COLO668 (cell line): ENCODE data around the gene LRTM1.

ENCODE experiments used
- DNase-seq: peaks from one replicate; lab custom pipeline; 2025; ENCODE audit not compliant: unreplicated experiment; lab: John Stamatoyannopoulos, UW

Gene LRTM1

DNA sequence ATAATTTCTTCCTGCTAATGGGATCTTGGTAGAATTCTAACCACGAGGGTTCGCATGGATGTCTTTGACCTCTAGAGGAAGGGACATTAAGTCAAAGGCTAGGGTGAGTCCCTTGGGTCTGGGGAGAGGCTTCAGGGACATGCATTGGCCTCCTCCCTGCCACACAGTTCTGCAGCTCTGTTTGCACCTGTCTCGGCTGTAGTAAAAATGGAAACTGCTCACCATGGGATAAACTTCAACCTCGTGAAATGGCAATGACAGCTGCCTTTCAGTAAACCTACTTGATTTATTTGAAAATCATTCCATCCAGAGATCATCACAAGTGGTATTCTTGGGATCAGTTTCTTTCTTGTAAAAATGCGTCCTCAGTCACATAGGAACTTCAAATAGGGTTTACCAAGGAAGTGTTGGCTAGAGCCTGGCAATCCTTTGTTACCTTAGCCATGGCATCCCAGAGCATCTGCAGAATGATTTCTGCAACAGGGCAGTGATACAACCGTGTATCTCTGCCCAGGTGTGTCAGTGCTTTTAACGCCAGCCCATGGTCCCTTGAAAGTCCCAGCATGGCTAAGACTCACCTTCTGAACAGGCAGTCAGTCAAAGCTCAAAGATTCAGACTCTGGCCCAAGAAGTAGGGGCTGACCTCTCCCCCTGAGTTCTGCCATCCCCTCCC is 14.0 kb upstream of the LRTM1 start:
- DNase-seq = no peak

GRCh38 chr3:54940971-54941370 is 13.1 kb upstream of the LRTM1 start:
- DNase-seq = no peak

DNA sequence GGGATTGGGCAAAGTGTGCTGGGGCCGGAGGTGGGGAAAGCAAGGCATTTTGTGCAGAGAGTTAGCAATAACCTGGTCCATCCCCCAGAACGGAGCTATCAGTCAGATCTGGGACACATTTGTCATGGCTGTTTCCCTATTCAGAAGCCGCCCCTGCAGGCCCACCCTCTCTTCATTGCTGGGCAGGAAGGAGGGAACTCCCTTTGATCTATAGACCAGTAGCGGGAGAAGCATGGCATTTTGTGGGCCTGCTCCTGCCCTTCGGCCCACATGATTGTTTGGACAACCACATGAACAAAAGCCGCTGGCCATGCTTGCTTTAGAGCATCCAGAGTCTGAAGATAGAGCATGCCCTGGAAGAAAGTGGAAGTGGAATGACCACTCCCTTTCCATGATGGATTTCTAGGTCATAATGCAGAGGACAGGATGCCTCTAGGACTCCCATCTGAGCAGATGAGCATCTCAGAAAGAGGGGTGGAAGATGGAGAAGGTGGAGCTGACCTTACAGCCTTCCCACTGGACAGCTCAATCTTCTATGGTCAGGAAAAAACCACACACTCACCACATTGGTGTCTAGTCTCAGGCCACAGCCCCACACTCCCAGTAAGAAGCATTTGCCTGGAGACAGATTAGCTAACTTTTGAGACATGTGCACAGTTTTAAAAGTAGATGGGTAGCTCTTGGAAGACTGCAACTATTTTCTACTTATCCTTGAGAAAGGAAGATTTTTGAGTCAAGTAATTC is 11.9 kb upstream of the LRTM1 start:
- DNase-seq = no peak

- DNase-seq = no peak
Measured at GRCh38 chr3:54936561-54936960, 8.7 kb upstream of the LRTM1 start.

- DNase-seq = no peak
Measured at GRCh38 chr3:54935869-54936268, 8.0 kb upstream of the LRTM1 start.

DNA sequence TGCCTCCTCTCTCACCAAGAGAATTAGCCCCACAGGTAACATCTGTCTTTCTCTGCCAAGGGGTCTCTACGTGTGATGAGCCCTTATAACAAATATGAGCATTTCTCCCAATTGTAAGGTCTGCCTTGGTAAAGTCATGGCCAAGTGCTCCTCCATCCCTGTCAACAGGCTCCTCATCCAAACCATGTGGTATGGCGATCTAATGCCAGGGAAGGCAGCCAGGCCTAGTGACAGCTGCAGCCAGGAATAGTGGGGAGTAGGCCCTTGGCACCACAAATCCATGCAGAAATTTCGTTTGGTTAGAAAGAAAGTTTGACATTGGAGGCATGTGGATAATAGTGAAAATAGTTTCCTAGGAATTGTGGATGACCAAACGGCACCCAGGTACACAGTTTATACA is 4.7 kb upstream of the LRTM1 start:
- no peak for DNase-seq

- no peak for DNase-seq
Measured at GRCh38 chr3:54931182-54931581, 3.3 kb upstream of the LRTM1 start.

DNA sequence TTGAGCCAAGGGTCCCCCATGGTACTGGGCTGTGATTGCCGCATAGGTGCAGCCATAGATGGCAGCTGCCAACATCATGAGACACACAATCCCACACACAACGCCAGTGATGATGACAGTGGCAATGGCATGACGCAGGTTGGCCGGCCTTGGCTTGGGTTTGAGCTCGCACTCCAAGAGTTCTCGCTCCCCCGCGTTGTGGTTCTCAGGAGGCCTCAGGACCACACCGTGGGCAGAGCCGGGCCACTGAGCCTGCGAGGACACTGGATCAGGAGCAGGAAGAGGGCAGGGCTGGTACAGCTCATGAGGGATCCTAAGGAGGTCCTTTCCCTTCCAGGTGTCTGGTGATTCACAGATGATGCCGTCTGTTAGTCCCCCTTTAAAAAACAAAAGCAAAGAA is 9.3 kb downstream of the LRTM1 start:
- no peak for DNase-seq

DNA sequence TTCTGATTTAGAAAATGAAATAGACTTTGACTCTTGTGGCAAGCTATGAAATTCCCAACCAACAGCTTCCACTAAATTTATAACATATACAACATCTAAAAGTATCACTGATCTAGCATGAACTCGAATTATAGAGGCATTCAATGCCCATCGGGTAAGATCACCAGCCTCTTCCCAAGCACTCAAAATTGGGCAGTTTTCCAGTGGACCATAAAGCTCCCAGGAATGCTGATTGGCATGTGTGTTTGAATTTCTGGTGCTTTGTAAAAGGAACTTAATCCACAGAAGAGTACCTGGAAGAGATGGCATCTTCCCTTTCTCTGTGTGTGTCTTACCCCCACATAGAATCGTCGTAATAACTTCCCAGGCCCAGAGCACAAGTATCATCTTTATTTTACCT is 10.0 kb downstream of the LRTM1 start:
- DNase-seq = no peak

- no peak for DNase-seq
Measured at GRCh38 chr3:54917174-54917573, 10.7 kb downstream of the LRTM1 start.

DNA sequence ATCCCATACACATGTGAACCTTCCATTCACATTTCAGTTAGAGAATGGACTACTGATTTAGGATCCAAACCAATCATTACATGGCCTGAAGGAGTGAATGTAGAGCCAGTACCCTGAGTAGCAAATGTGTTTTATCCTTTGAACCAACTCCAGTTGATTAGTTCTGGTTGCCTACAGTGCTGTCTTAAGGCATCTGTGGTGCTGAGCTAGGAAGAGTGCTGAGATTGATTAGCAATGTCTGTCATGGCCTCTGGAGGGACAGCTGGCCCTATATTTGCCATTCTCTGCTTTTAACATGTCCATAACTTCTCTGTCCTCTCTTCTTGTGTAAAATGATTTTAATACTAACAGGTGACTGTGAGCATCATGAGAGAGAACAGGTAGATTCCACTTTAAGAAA is 11.1 kb downstream of the LRTM1 start:
- DNase-seq = no peak

DNA sequence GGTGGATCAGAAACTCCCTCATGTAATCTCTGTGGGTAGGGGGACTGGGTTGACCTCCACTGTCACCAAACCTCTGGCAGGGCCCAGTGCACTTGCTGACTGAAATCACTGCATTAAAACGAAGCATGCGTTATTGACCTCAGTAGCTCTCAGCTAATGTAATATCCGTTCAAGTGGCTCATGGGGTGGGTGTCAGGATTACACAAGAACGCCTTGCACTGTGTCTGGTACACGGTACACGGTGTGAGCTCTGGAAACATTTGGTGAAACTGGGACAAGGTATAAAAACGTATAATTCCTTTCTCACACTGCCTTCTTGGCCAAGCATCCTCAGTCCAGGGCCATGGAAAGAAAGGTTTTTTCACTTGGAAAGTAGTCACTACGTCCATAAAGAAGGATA is 11.9 kb downstream of the LRTM1 start:
- no peak for DNase-seq

GRCh38 chr3:54915181-54915580 is 12.7 kb downstream of the LRTM1 start:
- no peak for DNase-seq

GRCh38 chr3:54914180-54914579 is 13.7 kb downstream of the LRTM1 start:
- DNase-seq = no peak

GRCh38 chr3:54909191-54909590 is 18.7 kb downstream of the LRTM1 start:
- DNase-seq = no peak

DNA sequence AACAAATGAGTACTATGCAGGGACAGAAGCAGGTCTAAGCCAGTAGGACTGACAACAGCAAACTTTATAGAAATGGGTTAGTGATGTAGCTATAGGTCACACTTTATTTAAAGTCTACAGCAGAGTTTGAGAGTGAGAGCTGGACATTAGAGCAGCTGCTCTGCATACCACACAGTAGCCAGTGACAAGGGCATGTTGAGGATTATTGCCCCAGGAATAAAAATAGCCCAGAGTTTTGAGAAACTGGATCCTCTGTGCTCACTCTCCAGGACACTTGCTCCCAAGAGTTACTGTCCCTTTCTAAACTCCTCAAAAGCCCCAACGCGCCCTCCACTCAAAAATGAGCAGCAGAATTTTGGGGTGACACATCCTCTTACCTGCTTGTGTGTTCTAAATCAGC is 21.1 kb downstream of the LRTM1 start:
- no peak for DNase-seq

DNA sequence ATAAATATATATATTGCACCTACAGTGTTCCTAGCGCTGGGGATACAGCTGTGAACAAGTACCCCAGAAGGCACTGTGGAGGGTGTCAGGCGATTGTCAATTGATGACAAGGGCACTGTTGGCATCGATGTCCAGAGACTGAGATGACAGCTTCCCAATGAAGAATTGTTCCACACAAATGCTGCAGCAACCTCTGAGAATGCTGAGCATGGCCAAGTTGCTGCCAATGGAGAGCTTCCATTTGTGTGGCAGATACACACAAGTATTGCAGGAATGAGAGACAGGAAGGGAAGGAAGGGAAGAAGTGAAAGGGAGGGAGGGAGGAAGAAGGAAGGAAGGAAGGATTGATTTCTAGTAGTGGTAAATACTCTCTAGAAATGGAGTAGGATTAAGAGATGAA is 21.9 kb downstream of the LRTM1 start:
- no peak for DNase-seq

- no peak for DNase-seq
Measured at GRCh38 chr3:54905261-54905888, 22.5 kb downstream of the LRTM1 start.

DNA sequence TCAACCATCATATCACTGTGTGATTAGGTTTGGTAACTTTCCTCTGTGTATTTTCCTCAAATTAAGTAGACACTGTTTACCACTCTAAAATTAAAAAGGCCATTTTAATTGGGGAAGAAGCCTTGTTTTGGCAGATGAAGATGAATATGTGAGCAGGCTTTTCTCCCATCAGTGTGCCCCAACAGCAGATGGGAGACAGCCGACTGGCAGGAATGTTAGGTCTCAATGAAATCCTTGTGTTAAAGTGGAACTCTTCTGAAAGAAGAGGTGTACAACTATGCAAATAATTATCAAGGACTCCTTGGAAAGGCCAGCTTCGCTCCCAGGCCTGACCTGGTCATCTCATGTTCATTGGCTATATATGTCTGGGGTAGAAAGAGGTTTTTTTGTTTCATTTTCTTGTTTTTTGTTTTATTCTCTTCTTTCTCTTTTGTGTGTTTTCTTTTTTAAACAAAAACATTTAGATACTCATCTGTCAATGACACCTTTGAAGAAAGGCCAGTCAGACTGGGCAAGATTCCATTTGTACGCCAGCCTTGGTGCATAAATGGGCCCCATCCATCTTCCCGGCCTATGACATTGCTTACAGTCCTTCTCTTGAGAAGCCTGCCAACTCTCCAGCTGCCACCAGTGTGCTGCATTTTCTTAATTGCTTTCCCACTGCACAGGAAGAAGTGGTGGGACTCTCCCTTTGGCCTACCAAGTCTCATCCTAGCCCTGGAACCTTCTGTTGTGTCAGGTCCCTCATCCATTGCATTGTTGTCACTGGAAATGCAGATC is 25.8 kb downstream of the LRTM1 start:
- no peak for DNase-seq

GRCh38 chr3:54900838-54901591 is 26.8 kb downstream of the LRTM1 start:
- DNase-seq = no peak

DNA sequence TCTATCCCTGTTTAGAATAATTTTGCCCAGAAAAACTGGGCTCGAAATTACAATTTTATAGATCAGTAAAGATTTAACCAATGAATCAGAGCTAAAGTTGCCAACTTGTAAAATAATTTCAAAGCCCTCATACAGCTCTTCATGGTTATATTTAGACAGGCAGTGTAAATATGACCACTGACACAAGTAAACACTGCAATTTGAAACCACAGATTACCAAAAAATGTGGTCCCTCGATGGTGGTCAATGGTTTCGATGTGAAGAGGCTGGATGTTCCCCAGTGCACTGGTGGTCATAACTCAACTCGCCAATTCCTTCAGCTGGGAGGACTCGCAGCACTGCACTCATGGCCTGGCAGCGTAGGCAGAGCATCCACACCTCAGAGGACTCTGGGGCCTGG is 28.6 kb downstream of the LRTM1 start:
- no peak for DNase-seq
